Measurements from ENCODE around the gene ATP1A2. TPM values are rescaled to one million over a fixed set of nuclear protein-coding genes. Genes with fewer than 3 reads are reported as not detected.

The ATP1A2 gene
- total RNA-seq, 1 experiment from 2014 or later, result 23.2 TPM

DNA sequence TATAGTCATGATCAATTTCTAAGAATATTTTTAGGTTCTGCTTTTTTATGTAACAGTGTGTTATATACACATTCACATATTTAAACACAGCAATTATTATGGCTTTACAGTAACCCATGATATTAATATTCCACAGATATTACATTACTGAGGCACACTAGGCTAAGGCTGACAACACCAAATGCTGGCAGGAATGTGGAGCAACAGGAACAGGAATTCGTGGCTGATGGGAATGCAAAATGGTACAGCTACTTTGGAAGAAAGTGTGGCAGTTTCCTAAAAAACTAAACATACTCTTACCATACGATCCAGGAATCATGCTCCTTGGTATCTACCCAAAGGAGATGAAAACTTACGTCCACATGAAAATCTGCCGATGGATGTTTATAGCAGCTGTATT is 36.1 kb upstream of the ATP1A2 start (continued):
- TF ChIP-seq, protein P1, sequence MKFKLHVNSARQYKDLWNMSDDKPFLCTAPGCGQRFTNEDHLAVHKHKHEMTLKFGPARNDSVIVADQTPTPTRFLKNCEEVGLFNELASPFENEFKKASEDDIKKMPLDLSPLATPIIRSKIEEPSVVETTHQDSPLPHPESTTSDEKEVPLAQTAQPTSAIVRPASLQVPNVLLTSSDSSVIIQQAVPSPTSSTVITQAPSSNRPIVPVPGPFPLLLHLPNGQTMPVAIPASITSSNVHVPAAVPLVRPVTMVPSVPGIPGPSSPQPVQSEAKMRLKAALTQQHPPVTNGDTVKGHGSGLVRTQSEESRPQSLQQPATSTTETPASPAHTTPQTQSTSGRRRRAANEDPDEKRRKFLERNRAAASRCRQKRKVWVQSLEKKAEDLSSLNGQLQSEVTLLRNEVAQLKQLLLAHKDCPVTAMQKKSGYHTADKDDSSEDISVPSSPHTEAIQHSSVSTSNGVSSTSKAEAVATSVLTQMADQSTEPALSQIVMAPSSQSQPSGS (CRISPR knock-in tag; IDR thresholded peaks at IDR 0.05; ENCODE audit: borderline replicate concordance, low read depth), result no peak

- no peak for TF ChIP-seq IRF2 (CRISPR knock-in tag; IDR thresholded peaks at IDR 0.05; ENCODE audit: borderline replicate concordance, low read depth)
- no peak for TF ChIP-seq OVOL2 (CRISPR knock-in tag; IDR thresholded peaks at IDR 0.05; ENCODE audit: borderline replicate concordance)
- TF ChIP-seq FOXP4 (CRISPR knock-in tag; IDR thresholded peaks at IDR 0.05), result no peak
- TF ChIP-seq, protein P2, sequence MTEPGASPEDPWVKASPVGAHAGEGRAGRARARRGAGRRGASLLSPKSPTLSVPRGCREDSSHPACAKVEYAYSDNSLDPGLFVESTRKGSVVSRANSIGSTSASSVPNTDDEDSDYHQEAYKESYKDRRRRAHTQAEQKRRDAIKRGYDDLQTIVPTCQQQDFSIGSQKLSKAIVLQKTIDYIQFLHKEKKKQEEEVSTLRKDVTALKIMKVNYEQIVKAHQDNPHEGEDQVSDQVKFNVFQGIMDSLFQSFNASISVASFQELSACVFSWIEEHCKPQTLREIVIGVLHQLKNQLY (CRISPR knock-in tag; IDR thresholded peaks at IDR 0.05), result no peak
- no peak for TF ChIP-seq TEAD4 (CRISPR knock-in tag; IDR thresholded peaks at IDR 0.05)
- TF ChIP-seq, protein P3, sequence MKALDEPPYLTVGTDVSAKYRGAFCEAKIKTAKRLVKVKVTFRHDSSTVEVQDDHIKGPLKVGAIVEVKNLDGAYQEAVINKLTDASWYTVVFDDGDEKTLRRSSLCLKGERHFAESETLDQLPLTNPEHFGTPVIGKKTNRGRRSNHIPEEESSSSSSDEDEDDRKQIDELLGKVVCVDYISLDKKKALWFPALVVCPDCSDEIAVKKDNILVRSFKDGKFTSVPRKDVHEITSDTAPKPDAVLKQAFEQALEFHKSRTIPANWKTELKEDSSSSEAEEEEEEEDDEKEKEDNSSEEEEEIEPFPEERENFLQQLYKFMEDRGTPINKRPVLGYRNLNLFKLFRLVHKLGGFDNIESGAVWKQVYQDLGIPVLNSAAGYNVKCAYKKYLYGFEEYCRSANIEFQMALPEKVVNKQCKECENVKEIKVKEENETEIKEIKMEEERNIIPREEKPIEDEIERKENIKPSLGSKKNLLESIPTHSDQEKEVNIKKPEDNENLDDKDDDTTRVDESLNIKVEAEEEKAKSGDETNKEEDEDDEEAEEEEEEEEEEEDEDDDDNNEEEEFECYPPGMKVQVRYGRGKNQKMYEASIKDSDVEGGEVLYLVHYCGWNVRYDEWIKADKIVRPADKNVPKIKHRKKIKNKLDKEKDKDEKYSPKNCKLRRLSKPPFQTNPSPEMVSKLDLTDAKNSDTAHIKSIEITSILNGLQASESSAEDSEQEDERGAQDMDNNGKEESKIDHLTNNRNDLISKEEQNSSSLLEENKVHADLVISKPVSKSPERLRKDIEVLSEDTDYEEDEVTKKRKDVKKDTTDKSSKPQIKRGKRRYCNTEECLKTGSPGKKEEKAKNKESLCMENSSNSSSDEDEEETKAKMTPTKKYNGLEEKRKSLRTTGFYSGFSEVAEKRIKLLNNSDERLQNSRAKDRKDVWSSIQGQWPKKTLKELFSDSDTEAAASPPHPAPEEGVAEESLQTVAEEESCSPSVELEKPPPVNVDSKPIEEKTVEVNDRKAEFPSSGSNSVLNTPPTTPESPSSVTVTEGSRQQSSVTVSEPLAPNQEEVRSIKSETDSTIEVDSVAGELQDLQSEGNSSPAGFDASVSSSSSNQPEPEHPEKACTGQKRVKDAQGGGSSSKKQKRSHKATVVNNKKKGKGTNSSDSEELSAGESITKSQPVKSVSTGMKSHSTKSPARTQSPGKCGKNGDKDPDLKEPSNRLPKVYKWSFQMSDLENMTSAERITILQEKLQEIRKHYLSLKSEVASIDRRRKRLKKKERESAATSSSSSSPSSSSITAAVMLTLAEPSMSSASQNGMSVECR (CRISPR knock-in tag; IDR thresholded peaks at IDR 0.05; ENCODE audit: borderline replicate concordance), result no peak
- TF ChIP-seq, protein P4, sequence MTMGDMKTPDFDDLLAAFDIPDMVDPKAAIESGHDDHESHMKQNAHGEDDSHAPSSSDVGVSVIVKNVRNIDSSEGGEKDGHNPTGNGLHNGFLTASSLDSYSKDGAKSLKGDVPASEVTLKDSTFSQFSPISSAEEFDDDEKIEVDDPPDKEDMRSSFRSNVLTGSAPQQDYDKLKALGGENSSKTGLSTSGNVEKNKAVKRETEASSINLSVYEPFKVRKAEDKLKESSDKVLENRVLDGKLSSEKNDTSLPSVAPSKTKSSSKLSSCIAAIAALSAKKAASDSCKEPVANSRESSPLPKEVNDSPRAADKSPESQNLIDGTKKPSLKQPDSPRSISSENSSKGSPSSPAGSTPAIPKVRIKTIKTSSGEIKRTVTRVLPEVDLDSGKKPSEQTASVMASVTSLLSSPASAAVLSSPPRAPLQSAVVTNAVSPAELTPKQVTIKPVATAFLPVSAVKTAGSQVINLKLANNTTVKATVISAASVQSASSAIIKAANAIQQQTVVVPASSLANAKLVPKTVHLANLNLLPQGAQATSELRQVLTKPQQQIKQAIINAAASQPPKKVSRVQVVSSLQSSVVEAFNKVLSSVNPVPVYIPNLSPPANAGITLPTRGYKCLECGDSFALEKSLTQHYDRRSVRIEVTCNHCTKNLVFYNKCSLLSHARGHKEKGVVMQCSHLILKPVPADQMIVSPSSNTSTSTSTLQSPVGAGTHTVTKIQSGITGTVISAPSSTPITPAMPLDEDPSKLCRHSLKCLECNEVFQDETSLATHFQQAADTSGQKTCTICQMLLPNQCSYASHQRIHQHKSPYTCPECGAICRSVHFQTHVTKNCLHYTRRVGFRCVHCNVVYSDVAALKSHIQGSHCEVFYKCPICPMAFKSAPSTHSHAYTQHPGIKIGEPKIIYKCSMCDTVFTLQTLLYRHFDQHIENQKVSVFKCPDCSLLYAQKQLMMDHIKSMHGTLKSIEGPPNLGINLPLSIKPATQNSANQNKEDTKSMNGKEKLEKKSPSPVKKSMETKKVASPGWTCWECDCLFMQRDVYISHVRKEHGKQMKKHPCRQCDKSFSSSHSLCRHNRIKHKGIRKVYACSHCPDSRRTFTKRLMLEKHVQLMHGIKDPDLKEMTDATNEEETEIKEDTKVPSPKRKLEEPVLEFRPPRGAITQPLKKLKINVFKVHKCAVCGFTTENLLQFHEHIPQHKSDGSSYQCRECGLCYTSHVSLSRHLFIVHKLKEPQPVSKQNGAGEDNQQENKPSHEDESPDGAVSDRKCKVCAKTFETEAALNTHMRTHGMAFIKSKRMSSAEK (CRISPR knock-in tag; IDR thresholded peaks at IDR 0.05; ENCODE audit: borderline replicate concordance), result no peak
- no peak for TF ChIP-seq HMGA2 (CRISPR knock-in tag; IDR thresholded peaks at IDR 0.05)
- TF ChIP-seq, protein P5, sequence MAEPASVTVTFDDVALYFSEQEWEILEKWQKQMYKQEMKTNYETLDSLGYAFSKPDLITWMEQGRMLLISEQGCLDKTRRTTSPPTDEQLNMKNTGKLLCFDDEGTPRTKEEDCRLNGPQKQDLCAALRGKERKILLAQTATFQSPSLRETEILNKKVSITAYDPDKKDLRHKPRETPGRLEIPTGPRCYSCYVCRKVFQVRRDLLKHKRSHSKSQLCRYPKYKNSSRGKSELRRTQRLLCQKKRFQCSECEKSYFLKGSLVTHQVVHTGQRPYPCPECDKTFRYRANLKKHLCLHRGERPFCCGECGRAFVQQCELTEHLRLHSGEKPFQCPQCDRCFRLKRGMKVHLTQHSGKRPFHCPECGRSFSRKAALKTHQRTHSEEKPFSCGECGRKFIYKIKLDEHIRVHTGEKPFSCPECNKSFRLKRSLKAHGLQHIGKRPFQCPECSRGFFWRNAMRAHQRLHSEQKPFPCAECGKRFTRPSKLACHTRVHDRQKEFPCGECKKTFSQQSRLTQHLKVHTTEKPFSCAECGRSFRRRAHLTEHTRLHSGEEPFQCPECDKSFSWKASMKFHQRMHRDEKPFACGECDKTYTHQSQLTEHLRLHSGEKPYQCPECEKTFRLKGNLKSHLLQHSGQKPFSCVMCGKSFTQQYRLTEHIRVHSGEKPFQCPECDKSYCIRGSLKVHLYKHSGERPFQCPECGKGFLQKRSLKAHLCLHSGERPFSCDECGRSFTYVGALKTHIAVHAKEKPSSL (CRISPR knock-in tag; conservative IDR thresholded peaks at IDR 0.05), result no peak
- TF ChIP-seq ZNF423 (CRISPR knock-in tag; IDR thresholded peaks at IDR 0.05), result no peak
- TF ChIP-seq, protein P6, sequence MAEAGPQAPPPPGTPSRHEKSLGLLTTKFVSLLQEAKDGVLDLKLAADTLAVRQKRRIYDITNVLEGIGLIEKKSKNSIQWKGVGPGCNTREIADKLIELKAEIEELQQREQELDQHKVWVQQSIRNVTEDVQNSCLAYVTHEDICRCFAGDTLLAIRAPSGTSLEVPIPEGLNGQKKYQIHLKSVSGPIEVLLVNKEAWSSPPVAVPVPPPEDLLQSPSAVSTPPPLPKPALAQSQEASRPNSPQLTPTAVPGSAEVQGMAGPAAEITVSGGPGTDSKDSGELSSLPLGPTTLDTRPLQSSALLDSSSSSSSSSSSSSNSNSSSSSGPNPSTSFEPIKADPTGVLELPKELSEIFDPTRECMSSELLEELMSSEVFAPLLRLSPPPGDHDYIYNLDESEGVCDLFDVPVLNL (CRISPR knock-in tag; IDR thresholded peaks at IDR 0.05; ENCODE audit: borderline replicate concordance, low read depth), result no peak
- TF ChIP-seq, protein P7, sequence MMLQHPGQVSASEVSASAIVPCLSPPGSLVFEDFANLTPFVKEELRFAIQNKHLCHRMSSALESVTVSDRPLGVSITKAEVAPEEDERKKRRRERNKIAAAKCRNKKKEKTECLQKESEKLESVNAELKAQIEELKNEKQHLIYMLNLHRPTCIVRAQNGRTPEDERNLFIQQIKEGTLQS (CRISPR knock-in tag; conservative IDR thresholded peaks at IDR 0.05), result no peak
- TF ChIP-seq GRHL2 (CRISPR knock-in tag; IDR thresholded peaks at IDR 0.05; ENCODE audit: insufficient replicate concordance, severe bottlenecking), result no peak
- TF ChIP-seq SOX15 (CRISPR knock-in tag; IDR thresholded peaks at IDR 0.05), result no peak
- H3K27me3 Mint-ChIP-seq (ENCODE audit: low read depth), result peaks cover 84% of the 10 kb centered on the region
- ATAC-seq, result no peak
- peaks cover 9% of the 10 kb centered on the region for H3K4me1 Mint-ChIP-seq
- ChIA-PET POLR2A (interaction anchor here (0.9 kb wide), 1 partner anchor 49 kb away, joined by 3 read pairs; no protein-coding TSS in a partner anchor), CTCF (interaction anchor here (1.0 to 29.5 kb wide), 8 partner anchors 9 to 211 kb away, joined by 3 to 978 read pairs (median 6); no protein-coding TSS in a partner anchor)
- H3K9me3 Mint-ChIP-seq, result no peaks in the 10 kb centered on the region
- H3K36me3 Mint-ChIP-seq, result no peaks in the 10 kb centered on the region
- DNase-seq (ENCODE audit: low spot score), result no peak
- H3K4me3 Mint-ChIP-seq, result no peak overlapping the region
- H3K27ac Mint-ChIP-seq, result no peak overlapping the region
Observed at GRCh38 chr1:160080381-160081100, 35.0 kb upstream of the ATP1A2 start.

Measured in WTC11 (cell line).